HG03103 (cell line): ENCODE results near the gene OVCH2.
"Not testable (repeated sequence)": the region's sequence is repeated elsewhere in the genome, so short reads cannot be mapped to it uniquely, and the experiment has no call there.

ENCODE experiments used
- ATAC-seq: cut with Tn5 transposase; IDR thresholded peaks from one replicate; pipeline ENCODE4 v1.9.1; 2021; ENCODE audit warnings: low read depth; ENCODE audit not compliant: unreplicated experiment

The OVCH2 gene

GRCh38 chr11:7706377-7706776 lies at the start of gene OVCH2:
Gene OVCH2, minus strand, starts transcription at chr11:7706477. Its CDS starts 83 bp downstream, at chr11:7706394.
- no peak for ATAC-seq

- no peak for ATAC-seq
Observed at GRCh38 chr11:7749456-7749855, 43.2 kb upstream of the OVCH2 start.

- not testable (repeated sequence) for ATAC-seq
Observed at GRCh38 chr11:7734767-7735166, 28.5 kb upstream of the OVCH2 start.

GRCh38 chr11:7714786-7715185 lies 8.5 kb upstream of the OVCH2 start:
- no peak for ATAC-seq

GRCh38 chr11:7703740-7704139 lies 2.5 kb downstream of the OVCH2 start:
- no peak for ATAC-seq

DNA sequence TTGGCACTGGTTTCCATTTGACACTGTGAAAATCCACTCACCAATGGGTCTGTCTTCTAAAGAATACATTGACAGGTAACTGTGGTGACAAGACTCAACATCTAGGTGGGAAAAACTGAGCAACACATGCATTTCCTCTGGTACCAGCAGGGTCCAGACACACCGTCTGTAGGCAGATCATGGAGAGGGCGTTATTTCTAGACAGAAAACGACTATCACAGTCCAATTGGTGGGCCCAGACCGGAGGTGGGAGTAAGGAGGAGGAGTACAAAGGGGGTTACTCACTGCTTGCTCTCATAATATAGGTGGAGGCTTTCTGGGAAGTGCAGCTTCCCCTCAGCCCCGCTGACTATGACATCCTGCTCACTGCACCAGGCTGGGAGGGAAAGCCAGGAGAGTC lies 9.9 kb downstream of the OVCH2 start:
- ATAC-seq = no peak

- ATAC-seq = no peak
Observed at GRCh38 chr11:7694235-7694634, 12.0 kb downstream of the OVCH2 start.

DNA sequence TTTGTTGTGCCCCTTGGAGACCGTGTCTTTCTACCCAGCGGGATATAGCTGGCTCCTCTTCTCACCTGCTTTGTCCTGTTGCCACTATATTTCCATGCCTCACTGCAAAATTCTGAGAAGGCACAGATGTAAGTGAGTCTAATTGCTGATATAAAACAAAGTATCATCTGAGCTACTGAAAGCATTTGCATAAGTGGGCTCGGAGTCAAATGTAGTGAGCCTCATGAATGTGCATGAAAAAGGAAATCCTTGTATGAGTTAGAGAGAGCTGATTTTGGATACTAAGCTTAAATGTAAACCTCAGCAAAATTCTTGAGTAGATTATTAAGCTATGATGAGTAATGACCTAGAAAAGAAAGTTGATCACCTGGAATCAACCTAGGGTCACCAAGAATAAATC lies 13.9 kb downstream of the OVCH2 start:
- no peak for ATAC-seq

DNA sequence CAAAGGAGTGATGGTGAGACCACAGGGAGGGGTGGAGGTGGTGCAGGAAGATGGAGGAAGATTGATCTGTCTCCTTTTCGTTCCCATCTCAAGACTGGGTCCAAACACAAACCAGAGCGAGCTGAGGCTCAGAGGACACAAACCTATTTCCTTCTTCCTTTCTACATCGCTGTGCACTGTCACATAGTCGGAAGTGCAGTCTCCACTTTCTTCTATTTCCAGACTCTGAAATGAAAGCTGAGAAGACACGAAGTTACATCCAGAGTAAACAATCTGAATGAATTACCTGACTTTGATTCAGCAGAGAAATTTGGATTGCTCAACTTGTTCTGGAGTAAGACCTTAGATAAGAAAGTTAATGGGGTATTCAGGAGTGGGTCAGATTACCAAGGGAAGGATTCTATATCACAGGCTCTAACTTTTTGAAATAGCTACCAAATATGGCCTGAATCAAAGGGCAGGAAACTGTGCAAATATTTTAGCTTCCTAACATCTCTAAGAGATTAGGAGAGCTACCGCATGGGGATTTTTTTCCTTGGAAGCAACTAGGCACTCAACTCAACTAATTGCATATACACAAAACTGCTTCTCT lies 14.4 kb downstream of the OVCH2 start:
- no peak for ATAC-seq

DNA sequence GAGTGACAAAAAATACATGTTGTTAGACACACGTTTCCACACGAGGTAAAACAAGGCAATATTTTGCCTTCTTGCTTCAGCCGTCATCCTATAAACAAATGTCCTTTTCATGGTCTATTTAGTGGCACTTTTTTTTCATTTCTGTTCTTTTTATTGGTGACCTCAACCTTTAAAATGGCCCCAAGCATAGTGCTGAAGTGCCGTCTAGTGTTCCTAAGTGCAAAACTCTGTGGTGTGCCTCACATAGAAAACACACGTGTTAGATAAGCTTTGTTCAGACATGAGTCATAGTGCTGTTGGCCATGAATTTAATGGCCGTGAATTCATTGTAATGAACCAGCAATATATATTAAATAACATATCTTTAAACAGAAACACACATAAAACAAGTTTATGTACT lies 15.6 kb downstream of the OVCH2 start:
- ATAC-seq = peak; percentile 48

GRCh38 chr11:7689239-7689638 lies 17.0 kb downstream of the OVCH2 start:
- no peak for ATAC-seq

DNA sequence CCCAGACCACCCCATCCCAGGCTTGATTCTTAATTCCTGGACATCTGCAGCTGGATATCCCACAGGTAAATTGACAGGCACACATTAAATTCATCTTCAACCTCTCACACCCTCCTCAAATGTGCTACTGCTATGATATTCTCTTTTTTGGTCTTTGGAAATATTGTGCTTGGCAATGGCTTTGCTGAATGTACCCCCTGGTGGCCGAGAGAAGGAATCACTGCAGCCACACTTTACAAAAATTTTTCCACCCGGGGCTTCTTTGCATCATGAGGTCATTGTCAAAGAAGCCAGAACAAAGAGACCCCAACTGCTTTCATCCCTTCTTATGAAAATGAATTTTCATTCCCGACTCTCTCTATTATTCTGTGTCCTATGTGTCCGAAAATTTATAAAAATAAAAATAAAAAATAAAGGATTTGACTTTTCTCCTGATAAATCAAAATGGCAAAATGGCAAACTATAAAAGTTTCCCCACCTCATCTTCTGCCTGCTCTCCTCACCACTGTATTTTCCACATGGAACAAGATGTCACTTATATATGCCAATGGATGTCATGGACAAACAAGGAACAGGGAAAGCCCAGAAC lies 17.9 kb downstream of the OVCH2 start:
- ATAC-seq = peak; percentile 60

GRCh38 chr11:7687386-7687785 lies 18.9 kb downstream of the OVCH2 start:
- ATAC-seq = no peak

DNA sequence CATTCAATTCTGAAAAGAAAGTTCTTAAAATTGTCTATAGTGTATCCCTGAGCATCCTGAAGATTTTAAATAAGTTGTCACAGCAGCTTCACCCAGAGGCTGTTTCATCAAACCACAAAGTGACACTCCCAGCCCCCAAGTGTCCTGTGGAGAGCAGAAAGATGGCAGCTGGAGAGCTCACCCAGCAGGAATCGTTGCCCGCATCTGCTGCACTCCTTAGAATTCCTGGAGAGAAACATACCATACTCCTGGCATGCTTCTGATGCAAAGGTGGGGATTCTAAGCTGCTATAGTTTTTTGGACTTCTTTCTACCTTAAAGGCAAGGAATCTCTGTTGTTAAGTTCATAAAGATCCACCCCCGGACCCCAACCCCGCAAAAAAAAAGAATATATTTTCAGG lies 19.5 kb downstream of the OVCH2 start:
- ATAC-seq = no peak

DNA sequence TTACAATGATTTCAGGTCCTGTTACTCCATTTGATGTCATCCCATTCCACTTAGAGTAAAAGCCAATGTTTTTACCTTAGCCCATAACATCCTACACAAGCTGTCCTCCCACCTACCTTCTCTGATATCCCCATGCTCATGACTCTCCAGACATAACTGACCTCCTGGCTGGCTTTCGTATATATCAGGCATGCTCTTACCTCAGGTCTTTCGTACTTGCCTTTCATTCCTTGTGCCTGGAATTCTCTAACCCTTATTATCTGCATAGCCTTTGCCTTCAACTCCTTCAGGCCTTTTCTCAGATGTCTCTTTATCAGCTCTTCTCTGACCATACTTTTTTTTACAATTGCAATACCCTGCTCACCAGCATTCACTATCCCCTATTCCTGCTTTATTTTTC lies 22.7 kb downstream of the OVCH2 start:
- no peak for ATAC-seq

- ATAC-seq = no peak
Observed at GRCh38 chr11:7677796-7678201, 28.5 kb downstream of the OVCH2 start.

DNA sequence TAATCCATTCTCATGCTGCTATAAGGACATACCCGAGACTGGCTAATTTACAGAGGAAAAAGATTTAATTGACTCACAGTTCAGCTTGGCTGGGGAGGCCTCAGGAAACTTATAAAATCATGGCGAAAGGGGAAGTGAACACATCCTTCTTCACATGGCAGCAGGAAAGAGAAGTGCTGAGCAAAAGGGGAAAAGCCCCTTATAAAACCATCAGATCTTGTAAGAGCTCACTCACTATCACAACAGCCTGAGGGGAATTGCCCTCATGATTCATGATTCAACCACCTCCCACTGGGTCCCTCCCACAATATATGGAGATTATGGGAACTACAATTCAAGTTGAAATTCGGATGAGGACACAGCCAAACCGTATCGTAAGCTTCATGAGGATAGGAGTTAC lies 29.2 kb downstream of the OVCH2 start:
- ATAC-seq = no peak

GRCh38 chr11:7675631-7676030 lies 30.6 kb downstream of the OVCH2 start:
- no peak for ATAC-seq

GRCh38 chr11:7673724-7674434 lies 32.4 kb downstream of the OVCH2 start:
- no peak for ATAC-seq

DNA sequence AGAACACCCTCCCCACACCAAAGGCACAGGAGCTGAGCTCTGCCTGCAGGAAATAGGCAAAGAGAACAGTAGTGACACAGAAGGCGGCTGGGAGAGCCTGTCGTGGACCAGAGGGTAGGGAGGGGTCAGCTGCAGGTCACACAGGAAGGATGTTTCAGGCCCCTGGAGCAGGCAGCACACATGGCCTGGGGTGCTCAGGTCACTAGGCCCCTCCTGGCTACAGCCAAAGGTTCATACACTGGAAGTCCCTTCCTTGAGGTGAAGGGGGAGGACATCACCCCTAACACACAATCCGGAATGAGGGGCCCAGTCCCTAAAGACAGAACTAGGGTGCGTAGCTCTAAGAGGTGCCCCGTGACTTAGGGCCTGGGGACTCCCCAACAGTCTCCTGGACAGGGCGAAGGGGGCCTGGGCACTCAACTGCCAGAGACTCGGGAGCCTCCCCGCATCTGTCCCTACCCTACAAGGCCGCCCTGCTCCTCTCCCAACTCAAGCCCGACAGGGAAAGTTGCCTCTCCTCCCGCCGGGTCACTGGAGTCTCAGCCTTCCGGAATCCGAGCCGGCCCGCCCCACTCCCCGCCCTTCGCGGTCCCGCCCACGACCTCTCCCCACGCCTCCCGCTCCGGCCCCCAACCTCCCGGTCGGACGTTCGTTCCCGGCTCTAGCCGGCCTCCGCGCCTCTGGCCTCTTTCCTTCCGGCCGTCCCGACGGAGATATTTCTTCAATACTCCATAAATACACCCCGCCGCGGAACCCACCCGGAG lies 33.1 kb downstream of the OVCH2 start, which contains the start of gene CYB5R2:
Gene CYB5R2, minus strand, starts transcription at position 541 of the 764 bp plus-strand sequence. CDS start 675 bp downstream, outside the sequence.
- ATAC-seq = no peak

- ATAC-seq = no peak
Observed at GRCh38 chr11:7672276-7672959, 33.9 kb downstream of the OVCH2 start.
